KOPT-K1 (cell line): Measurements from ENCODE around the gene CPM.
A peak's percentile ranks its signal among the peaks of the same experiment; 100 is the strongest.
"Not testable (repeated sequence)": the region's sequence is repeated elsewhere in the genome, so short reads cannot be mapped to it uniquely, and the experiment has no call there.

Source experiments
- H3K27ac ChIP-seq: fragments of 200-600 bp; sonication (generic); 2 replicates; pipeline ENCODE4 v1.5.1; 2016; ENCODE audit warnings: antibody characterized with exemption, mild to moderate bottlenecking, low read depth, low read length; ENCODE audit not compliant: poor library complexity, severe bottlenecking
- H3K36me3 ChIP-seq: fragments of 200-600 bp; sonication (generic); 2 replicates; pipeline ENCODE4 v1.5.1; 2017; ENCODE audit warnings: antibody characterized with exemption, mild to moderate bottlenecking, low read length, moderate library complexity; ENCODE audit not compliant: insufficient read depth
- H3K9me3 ChIP-seq: fragments of 200-600 bp; sonication (generic); 2 replicates; pipeline ENCODE4 v1.5.1; 2017; ENCODE audit warnings: antibody characterized with exemption, low read length, mild to moderate bottlenecking; ENCODE audit not compliant: insufficient read depth, poor library complexity, severe bottlenecking

Gene CPM

DNA sequence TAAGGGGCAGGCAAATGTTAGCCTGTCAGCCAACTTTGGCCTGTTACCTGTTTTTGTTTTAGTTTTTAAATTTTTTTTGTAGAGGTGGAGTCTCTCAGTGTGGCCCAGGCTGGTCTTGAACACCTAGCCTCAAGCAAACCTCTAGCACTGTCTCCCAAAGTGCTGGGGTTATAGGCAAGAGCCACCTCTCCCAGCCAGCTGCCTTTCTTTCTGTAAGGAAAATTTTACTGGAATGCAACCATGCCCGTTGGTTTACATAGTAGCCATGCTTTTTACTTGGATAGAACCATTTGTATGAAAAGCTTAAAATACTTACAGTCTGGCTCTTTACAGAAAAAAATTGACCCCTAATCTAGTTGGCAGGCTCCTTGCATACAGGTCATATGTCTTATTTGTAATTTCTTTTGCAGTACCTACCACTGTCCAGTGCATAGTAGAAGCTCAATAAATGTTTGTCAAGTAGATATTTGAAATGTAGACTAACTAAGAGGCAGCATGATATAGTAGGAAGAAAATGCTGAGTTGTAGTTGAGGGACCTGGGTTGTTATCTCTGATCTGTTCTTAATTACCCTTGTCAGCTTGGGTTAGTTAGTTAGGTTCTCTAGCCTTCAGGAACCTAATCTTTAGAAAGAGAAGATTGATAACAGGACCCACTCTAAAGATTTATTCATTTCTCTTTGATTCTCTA lies 120.3 kb downstream of the CPM start:
- Histone ChIP-seq H3K9me3 (no peaks in the 10 kb centered on the region), H3K36me3 (peaks cover 80% of the 10 kb centered on the region), H3K27ac (no peak overlapping the region)

DNA sequence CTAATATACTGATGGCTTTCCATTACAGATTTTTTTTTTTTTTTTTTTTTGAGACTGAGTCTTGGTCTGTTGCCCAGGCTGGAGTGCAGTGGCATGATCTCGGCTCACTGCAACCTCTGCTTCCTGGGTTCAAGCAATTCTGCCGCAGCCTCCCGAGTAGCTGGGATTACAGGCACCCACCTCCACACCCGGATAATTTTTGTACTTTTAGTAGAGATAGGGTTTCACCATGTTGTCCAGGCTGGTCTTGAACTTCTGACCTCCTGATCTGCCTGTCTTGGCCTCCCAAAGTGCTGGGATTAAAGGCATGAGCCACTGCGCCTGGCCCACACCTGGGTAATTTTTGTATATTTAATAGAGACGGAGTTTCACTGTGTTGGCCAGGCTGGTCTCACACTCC lies 121.4 kb downstream of the CPM start:
- not testable (repeated sequence) for H3K9me3 ChIP-seq, H3K27ac ChIP-seq
- H3K36me3 ChIP-seq: peaks cover 69% of the 10 kb centered on the region

DNA sequence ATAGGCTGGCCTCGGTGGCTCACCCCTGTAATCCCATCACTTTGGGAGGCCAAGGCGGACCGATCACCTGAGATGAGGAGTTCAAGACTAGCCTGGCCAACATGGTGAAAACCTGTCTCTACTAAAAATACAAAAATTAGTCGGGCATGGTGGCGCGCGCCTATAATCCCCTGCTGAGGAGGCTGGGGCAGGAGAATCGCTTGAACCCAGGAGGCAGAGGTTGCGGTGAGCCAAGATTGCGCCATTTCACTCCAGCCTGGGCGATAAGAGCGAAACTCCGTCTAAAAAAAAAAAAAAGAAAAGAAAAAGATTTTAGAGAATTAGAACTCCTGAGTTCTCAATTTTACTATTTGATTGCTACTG lies 123.0 kb downstream of the CPM start:
- H3K36me3 ChIP-seq: peaks cover 53% of the 10 kb centered on the region
- H3K27ac ChIP-seq, H3K9me3 ChIP-seq: not testable (repeated sequence)

DNA sequence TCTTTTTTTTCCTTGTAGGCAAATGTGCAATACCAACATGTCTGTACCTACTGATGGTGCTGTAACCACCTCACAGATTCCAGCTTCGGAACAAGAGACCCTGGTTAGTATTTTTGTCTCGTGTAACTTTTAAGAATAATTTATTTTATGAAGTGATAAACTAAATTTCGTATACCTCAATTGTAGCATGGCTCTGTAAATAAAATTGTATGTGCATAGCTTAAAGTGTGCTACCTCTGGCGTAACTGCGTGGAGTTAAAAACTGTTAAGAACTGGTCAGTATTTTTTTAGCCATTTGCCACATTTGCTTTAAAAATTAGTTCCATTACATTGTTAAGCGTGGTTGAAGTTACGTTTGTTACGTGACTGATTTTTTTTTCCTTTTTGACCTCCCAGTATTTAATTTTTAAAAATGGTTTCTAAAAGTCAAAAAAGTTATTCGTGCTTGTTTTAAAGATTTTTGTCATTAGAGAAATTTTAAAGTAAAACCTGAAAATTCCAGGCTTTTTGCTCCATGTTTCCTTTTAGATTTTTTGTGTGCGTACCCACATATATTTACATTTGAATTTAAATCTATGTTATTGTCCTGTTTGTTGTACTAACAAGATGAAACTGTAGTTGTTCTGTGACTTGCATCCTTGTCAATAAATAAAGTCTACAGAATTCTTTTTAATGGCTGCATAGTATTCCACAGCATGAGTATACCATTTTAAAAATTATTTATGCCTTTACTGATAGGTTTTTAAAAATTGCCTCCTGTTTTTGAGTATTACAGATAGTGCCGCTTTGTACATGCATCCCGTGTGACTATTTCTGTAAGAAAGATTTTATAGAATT lies 123.6 kb downstream of the CPM start:
- peaks cover 47% of the 10 kb centered on the region for H3K36me3 ChIP-seq

DNA sequence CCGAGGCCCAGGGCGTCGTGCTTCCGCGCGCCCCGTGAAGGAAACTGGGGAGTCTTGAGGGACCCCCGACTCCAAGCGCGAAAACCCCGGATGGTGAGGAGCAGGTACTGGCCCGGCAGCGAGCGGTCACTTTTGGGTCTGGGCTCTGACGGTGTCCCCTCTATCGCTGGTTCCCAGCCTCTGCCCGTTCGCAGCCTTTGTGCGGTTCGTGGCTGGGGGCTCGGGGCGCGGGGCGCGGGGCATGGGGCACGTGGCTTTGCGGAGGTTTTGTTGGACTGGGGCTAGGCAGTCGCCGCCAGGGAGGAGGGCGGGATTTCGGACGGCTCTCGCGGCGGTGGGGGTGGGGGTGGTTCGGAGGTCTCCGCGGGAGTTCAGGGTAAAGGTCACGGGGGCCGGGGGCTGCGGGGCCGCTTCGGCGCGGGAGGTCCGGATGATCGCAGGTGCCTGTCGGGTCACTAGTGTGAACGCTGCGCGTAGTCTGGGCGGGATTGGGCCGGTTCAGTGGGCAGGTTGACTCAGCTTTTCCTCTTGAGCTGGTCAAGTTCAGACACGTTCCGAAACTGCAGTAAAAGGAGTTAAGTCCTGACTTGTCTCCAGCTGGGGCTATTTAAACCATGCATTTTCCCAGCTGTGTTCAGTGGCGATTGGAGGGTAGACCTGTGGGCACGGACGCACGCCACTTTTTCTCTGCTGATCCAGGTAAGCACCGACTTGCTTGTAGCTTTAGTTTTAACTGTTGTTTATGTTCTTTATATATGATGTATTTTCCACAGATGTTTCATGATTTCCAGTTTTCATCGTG lies 124.4 kb downstream of the CPM start:
- Histone ChIP-seq H3K36me3 (peaks cover 39% of the 10 kb centered on the region), H3K27ac (peak overlapping the region; percentile 98)

More for the DNA sequence above, 123.6 kb downstream of the CPM start:
- Histone ChIP-seq H3K9me3 (no peaks in the 10 kb centered on the region), H3K27ac (peak overlapping the region; percentile 98)

GRCh38 chr12:68807576-68808387 lies 125.2 kb downstream of the CPM start, which contains the start of gene MDM2:
Gene MDM2, plus strand, starts transcription at chr12:68808177. Its CDS starts 301 bp downstream, at chr12:68808478.
- H3K36me3 ChIP-seq: peaks cover 31% of the 10 kb centered on the region
- peak within 1 kb of the TSS; percentile 98 for H3K27ac ChIP-seq
- no peaks in the 10 kb centered on the region for H3K9me3 ChIP-seq

More for the DNA sequence above, 124.4 kb downstream of the CPM start:
- no peaks in the 10 kb centered on the region for H3K9me3 ChIP-seq

DNA sequence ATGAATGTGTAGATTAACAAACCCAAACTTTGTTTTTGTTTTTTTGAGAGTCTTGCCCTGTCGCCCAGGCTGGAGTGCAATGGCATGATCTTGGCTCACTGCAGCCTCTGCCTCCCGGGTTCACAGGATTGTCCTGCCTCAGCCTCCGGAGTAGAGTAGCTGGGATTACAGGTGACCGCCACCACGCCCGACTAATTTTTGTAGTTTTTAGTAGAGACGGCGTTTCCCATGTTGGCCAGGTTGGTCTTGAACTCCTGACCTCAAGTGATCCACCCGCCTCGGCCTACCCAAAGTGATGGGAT lies 125.7 kb downstream of the CPM start:
- Histone ChIP-seq H3K27ac (peak overlapping the region; percentile 98), H3K36me3 (peaks cover 25% of the 10 kb centered on the region)
- H3K9me3 ChIP-seq: not testable (repeated sequence)

GRCh38 chr12:68806488-68807237 lies 126.3 kb downstream of the CPM start:
- peak overlapping the region; percentile 98 for H3K27ac ChIP-seq

DNA sequence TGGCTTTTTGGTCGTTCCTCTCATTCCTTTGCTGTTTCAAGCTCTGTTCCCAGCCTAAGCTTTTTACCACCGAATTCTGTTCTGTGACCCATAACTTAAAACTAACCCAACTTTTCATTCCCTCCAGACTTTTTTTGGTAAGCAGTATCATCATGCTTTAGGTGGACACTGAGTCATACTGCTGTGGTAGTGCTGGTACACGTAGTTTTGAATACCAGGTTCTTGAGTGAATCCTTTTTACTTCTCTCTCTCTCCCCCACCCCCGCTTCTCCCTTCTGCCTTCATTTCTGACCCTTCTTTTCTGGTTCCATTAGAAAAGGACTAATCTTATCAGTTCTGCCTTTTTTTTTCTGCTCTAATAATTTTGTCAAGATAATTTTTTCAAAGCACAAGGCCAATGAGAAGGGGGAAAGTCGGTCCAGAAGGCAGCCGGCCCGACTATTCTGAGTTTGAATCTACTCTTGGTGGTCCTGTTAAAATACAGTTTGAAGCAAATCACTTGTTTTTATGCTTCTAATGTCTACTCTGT lies 127.3 kb downstream of the CPM start:
- no peak overlapping the region for H3K27ac ChIP-seq
- no peaks in the 10 kb centered on the region for H3K9me3 ChIP-seq
- peaks cover 11% of the 10 kb centered on the region for H3K36me3 ChIP-seq

More at GRCh38 chr12:68806488-68807237, 126.3 kb downstream of the CPM start:
- H3K9me3 ChIP-seq: no peaks in the 10 kb centered on the region
- peaks cover 20% of the 10 kb centered on the region for H3K36me3 ChIP-seq

DNA sequence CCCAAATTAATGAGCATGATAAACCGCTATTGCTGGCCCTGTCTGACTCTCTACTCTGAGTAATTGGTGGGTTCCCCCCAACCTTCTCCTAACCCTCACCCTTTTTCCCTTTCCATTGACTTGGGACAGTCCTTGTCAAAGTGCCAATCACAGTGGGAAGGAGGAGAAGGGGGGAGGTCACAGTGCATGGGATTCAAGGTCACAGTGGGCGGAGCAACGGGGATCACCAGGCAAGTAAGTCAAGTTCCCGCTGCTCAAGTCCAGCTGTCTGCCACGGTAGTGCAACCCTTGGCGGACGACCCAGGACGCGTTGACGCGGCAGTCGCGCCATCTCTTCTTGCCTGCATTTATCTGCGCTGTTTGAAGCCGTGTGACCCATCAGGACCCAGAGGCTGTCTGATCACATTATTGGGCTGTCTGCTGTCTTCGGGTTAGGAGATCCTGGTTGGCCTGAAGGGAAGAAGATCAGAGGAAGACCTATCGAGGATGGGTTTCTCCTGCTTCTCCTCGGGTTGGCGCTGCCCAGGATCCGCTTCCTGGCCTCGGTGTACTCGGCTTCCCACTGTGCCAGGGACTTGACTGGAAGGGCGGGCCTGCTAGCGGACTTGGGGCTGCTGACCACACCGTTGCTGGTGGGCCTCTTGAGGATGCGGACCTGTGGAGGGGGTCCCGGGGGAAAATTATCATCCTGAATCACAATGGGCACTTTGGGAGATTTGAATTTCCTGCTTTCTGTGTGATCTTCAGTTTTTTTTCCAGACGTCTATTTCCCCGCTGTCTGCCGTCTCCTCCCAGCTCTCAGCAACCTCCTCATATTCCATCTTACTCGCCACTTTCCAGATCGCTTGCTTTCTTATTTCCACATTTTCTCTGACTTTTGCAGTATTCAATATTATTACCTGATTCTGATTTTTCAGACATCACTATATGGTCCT lies 128.0 kb downstream of the CPM start:
- peaks cover 6% of the 10 kb centered on the region for H3K36me3 ChIP-seq
- H3K27ac ChIP-seq: no peak overlapping the region
- no peaks in the 10 kb centered on the region for H3K9me3 ChIP-seq

DNA sequence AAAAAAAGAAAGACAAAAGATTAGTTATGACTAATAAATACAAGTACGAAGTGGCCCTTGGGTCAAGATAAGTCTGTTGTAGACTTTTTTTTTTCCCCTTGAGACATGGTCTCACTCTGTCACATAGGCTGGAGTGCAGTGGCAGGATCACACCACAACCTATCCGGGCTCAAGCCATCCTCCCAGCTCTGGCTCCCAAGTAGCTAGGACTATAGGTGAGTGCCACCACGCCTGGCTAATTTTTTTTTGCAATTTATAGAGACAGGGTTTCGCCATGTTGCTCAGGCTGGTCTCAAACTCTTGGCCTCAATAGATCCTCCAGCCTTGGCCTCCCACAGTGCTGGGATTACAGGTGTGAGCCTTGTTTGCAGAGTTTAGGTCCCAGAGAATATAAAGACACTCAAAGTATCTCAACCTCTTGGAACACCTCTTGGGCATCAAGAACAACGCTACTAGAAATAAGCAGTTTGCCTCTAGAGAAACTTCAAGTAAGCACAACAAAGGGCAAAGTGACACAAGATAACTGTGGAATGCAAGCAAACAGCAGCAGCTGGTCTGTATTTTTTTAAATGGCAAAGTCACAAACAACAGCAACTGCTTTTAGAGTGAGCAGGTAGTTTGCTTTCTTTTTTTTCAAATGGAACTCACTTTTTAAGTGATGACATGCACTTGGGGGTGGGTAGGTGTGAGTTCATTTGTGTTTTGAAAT lies 128.9 kb downstream of the CPM start:
- Histone ChIP-seq H3K27ac (no peak overlapping the region), H3K9me3 (no peaks in the 10 kb centered on the region), H3K36me3 (no peaks in the 10 kb centered on the region)

- not testable (repeated sequence) for H3K36me3 ChIP-seq, H3K9me3 ChIP-seq, H3K27ac ChIP-seq
These were observed 129.9 kb downstream of the CPM start for GRCh38 chr12:68802911-68803651.
